Inflammatory macrophage treated with lipopolysaccharide for 1 hour (primary cell): Measurements from ENCODE around the gene HNRNPLL.
"Not testable (repeated sequence)": the region's sequence is repeated elsewhere in the genome, so short reads cannot be mapped to it uniquely, and the experiment has no call there.

Experiments used
- DNase-seq, 2 donors: peaks; one replicate each; pipeline ENCODE4 v3.0.0-alpha.2; 2020 to 2022

HNRNPLL gene

GRCh38 chr2:38602732-38603401 is at the start of gene HNRNPLL:
Gene HNRNPLL (minus strand): TSS chr2:38602928. CDS start chr2:38602626, 302 bp downstream.
- peak; percentile 97 to 99 for DNase-seq

GRCh38 chr2:38650717-38651116 is 48.0 kb upstream of the HNRNPLL start:
- DNase-seq, result no peak

GRCh38 chr2:38650012-38650411 is 47.3 kb upstream of the HNRNPLL start:
- DNase-seq, result no peak

GRCh38 chr2:38649176-38649728 is 46.5 kb upstream of the HNRNPLL start:
- no peak for DNase-seq

GRCh38 chr2:38648107-38648761 is 45.5 kb upstream of the HNRNPLL start:
- DNase-seq, result peak in 1 of 2 donors; percentile 33

GRCh38 chr2:38643683-38644511 is 41.2 kb upstream of the HNRNPLL start:
- DNase-seq, result not testable (repeated sequence)

GRCh38 chr2:38643021-38643671 is 40.4 kb upstream of the HNRNPLL start:
- DNase-seq, result no peak

- DNase-seq, result not testable (repeated sequence)
Observed at GRCh38 chr2:38642373-38643017, 39.8 kb upstream of the HNRNPLL start.

GRCh38 chr2:38636069-38636468 is 33.3 kb upstream of the HNRNPLL start:
- DNase-seq, result no peak

GRCh38 chr2:38635139-38635538 is 32.4 kb upstream of the HNRNPLL start:
- DNase-seq, result no peak

GRCh38 chr2:38634684-38635083 is 32.0 kb upstream of the HNRNPLL start:
- peak; percentile 50 to 71 for DNase-seq

GRCh38 chr2:38633895-38634294 is 31.2 kb upstream of the HNRNPLL start:
- no peak for DNase-seq

GRCh38 chr2:38632980-38633379 is 30.3 kb upstream of the HNRNPLL start:
- DNase-seq, result no peak

GRCh38 chr2:38631976-38632375 is 29.2 kb upstream of the HNRNPLL start:
- no peak for DNase-seq

- no peak for DNase-seq
Observed at GRCh38 chr2:38629684-38630083, 27.0 kb upstream of the HNRNPLL start.

GRCh38 chr2:38627391-38627790 is 24.7 kb upstream of the HNRNPLL start:
- DNase-seq, result no peak

- DNase-seq, result no peak
Observed at GRCh38 chr2:38626326-38627035, 23.8 kb upstream of the HNRNPLL start.

GRCh38 chr2:38622210-38622609 is 19.5 kb upstream of the HNRNPLL start:
- DNase-seq, result peak; percentile 68 to 80

- DNase-seq, result no peak
Observed at GRCh38 chr2:38621018-38621417, 18.3 kb upstream of the HNRNPLL start.

- DNase-seq, result no peak
Observed at GRCh38 chr2:38620282-38620977, 17.7 kb upstream of the HNRNPLL start.
